ENCODE results near the gene SV2A. TPM values are rescaled to one million over a fixed set of nuclear protein-coding genes. Genes with fewer than 3 reads are reported as not detected.
"Not testable (repeated sequence)": the region's sequence is repeated elsewhere in the genome, so short reads cannot be mapped to it uniquely, and the experiment has no call there.

Gene SV2A
- total RNA-seq, 2 donors from 2014 or later = 22.7 to 24.3 TPM

DNA sequence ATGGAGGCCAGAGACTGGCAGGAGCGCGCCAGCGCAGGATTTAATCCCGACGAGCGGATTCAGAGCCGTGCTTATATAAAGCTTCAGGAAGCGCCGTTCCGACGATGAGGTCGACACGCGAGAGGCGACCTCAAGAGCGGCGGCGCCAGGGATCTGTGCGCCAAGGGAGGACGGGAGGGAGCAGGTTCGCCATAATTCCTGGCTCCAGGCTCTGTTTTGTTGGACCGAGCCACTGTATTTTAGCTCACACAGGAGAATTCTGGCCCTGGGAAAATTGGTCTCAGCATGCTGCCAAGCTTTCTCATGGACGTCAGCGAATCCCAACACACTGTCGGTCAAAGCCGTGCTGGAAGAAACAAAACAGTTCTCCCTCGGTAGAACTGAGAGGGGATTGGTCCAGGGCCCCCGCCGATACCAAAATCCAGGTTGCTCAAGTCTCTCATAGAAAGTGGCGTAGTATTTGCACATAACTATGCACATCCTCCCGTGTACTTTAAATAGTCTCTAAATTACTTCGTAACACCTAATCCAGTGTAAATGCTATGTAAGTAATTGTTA is 56.1 kb downstream of the SV2A start:
- not testable (repeated sequence) for H3K27ac ChIP-seq; H3K4me3 ChIP-seq; DNase-seq (ENCODE audit: low spot score); H3K36me3 ChIP-seq; H3K27me3 ChIP-seq (replicated peaks; ENCODE audit: insufficient read depth); H3K9me3 ChIP-seq; H3K4me1 ChIP-seq (ENCODE audit: control insufficient read depth in 1 of 2, low read depth in 2 of 2)
- ATAC-seq (ENCODE audit: insufficient number of reproducible peaks, low FRiP score, low read depth) = peak; percentile 60

DNA sequence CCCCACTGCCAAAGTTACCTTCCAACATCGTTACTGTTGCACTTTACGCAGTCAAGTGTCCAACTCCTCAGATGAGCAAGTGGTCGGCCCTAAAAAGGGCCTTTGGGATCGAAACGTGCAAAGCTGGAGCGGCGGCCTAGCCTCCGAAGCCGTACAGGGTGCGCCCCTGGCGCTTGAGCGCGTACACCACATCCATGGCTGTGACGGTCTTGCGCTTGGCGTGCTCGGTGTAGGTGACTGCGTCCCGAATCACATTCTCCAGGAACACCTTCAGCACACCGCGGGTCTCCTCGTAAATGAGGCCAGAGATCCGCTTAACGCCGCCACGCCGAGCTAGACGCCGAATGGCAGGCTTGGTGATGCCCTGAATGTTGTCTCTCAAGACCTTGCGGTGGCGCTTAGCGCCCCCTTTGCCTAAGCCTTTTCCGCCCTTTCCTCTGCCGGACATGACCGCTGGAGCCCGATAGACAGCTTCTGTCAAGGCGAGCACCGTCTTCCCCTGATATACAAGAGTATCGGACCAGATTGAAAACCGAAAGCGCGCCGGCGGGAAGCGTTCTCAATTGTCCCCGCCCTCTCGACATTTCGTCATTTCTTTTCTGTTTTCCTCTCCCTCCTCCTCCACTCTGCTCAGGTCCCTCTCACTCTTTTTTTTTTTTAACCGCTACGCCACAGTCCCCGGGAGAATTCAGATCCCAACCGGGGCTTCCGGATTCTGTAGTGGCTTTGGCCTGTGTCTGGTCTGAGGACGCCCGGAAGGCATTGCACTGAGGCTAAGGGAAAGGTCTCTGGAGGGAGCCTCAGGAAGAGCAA is 56.8 kb downstream of the SV2A start:
- ATAC-seq (ENCODE audit: insufficient number of reproducible peaks, low FRiP score, low read depth) = peak; percentile 97
- not testable (repeated sequence) for H3K4me1 ChIP-seq (ENCODE audit: control insufficient read depth in 1 of 2, low read depth in 2 of 2); H3K36me3 ChIP-seq; H3K4me3 ChIP-seq; H3K27ac ChIP-seq; H3K9me3 ChIP-seq; H3K27me3 ChIP-seq (replicated peaks; ENCODE audit: insufficient read depth); DNase-seq (ENCODE audit: low spot score)

DNA sequence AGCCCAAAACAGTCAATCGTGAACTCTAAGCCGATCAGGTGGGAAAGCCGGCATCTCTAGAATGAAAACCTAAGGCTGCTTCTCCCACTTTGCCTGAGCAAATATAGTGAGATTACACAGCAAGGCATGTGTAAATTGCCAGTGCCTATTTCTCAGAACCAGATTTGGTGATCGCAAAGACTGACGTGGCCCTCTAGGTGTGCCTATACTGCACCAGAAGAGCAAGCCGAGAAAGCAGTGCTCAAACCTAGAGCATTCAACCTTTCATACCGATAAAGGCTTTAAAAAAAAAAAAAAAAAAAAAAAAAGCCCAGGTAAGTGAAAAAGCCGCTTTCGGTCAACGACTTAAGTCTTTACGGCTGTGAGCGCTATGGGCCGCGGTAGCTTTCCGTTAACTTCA is 57.4 kb downstream of the SV2A start:
- not testable (repeated sequence) for DNase-seq (ENCODE audit: low spot score)

More for the DNA sequence above, 57.4 kb downstream of the SV2A start:
- not testable (repeated sequence) for ATAC-seq (ENCODE audit: insufficient number of reproducible peaks, low FRiP score, low read depth); H3K4me3 ChIP-seq; H3K27ac ChIP-seq; H3K36me3 ChIP-seq; H3K4me1 ChIP-seq (ENCODE audit: control insufficient read depth in 1 of 2, low read depth in 2 of 2); H3K9me3 ChIP-seq; H3K27me3 ChIP-seq (replicated peaks; ENCODE audit: insufficient read depth)

Other genes with a start within 250 kb of the SV2A start
- gene FCGR1A, start 135.2 kb downstream of the SV2A start, total RNA-seq = 10 to 100 TPM; 15.8 to 37.1 TPM
- 10 to 100 TPM; 25.7 to 46.0 TPM for gene BOLA1, start 18.3 kb downstream of the SV2A start, total RNA-seq
- 10 to 100 TPM; 14.5 to 15.4 TPM for gene SF3B4, start 10.0 kb upstream of the SV2A start, total RNA-seq
- 10 to 100 TPM; 50.8 to 53.7 TPM for gene MTMR11, start 19.0 kb upstream of the SV2A start, total RNA-seq
- 10 to 100 TPM; 29.9 to 30.6 TPM for gene OTUD7B, start 92.9 kb upstream of the SV2A start, total RNA-seq
- 10 to 100 TPM; 46.2 to 68.9 TPM for gene VPS45, start 149.9 kb upstream of the SV2A start, total RNA-seq
- 100 to 1,000 TPM; 106 to 125 TPM for gene PLEKHO1, start 232.1 kb upstream of the SV2A start, total RNA-seq